NB4 (cell line): Measurements from ENCODE around the gene MBTPS2.

ENCODE experiments used
- DNase-seq: peaks from one replicate; pipeline ENCODE4 v3.0.0; 2010; ENCODE audit warnings: low read depth
- H3K4me3 ChIP-seq: one replicate; pipeline ENCODE4 v1.5.1; 2011; ENCODE audit warnings: mild to moderate bottlenecking, low read depth, low read length, moderate library complexity
- MYC ChIP-seq: IDR thresholded peaks from 2 replicates; pipeline ENCODE4 v1.6.1; 2011; ENCODE audit warnings: low read depth, low read length
- POLR2A ChIP-seq: IDR thresholded peaks from 2 replicates; pipeline ENCODE4 v1.6.1; 2011; ENCODE audit warnings: mild to moderate bottlenecking; ENCODE audit not compliant: insufficient read length; ENCODE audit errors: extremely low read depth
- TF ChIP-seq, protein P1 (sequence below): IDR thresholded peaks from 2 replicates; pipeline ENCODE4 v1.6.1; 2011; ENCODE audit warnings: low read depth, low read length
- TF ChIP-seq, protein P2 (sequence below): IDR thresholded peaks from one replicate; pipeline ENCODE4 v1.5.1; 2012; ENCODE audit warnings: low read depth, low read length

Gene MBTPS2

DNA sequence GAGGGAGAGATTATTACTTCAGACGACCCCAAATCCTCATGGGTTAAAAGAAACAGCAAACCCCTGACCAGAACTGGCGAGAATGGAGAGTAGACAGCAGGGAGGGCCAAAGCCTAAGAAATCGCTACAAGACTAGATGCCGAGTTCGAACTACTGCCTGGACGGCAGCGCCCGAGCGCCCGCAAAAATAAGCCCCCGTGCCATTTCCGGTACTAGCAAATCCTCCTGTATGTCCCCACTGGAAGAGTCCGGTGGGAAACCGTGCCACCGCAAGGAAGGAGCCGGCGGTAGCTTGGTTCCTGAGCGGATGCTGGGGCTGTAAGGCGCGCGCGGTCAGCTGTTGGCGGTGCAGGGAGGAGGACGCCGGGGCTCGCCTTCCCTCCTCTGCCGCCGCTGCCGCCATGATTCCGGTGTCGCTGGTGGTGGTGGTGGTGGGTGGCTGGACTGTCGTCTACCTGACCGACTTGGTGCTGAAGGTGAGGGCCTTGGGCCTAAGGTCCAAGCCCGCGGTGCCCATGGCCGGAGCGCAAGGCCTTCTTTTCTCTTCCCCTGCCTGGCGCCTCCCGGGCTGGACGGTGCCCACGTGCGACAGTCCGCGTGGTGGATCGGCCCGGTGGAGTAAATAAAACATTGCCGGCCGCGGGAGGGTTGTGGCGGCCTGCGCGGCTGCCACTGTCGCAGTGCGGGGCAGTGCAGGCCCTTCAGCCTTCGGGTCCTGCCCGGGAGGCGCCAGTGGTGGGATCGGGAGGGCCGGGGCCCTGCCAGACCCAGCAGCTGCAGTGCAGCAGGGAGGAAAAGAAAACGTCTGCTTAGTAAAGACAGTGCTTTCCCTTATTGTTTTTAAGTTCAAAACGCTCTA is at the start of gene MBTPS2:
Gene MBTPS2, plus strand, starts transcription at position 284 of the 859 bp plus-strand sequence. Its CDS starts 118 bp downstream, at position 402.
- TF ChIP-seq, protein P1, sequence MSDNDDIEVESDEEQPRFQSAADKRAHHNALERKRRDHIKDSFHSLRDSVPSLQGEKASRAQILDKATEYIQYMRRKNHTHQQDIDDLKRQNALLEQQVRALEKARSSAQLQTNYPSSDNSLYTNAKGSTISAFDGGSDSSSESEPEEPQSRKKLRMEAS, result peak; percentile 36
- TF ChIP-seq, protein P2, sequence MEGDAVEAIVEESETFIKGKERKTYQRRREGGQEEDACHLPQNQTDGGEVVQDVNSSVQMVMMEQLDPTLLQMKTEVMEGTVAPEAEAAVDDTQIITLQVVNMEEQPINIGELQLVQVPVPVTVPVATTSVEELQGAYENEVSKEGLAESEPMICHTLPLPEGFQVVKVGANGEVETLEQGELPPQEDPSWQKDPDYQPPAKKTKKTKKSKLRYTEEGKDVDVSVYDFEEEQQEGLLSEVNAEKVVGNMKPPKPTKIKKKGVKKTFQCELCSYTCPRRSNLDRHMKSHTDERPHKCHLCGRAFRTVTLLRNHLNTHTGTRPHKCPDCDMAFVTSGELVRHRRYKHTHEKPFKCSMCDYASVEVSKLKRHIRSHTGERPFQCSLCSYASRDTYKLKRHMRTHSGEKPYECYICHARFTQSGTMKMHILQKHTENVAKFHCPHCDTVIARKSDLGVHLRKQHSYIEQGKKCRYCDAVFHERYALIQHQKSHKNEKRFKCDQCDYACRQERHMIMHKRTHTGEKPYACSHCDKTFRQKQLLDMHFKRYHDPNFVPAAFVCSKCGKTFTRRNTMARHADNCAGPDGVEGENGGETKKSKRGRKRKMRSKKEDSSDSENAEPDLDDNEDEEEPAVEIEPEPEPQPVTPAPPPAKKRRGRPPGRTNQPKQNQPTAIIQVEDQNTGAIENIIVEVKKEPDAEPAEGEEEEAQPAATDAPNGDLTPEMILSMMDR, result peak; percentile 19
- TF ChIP-seq POLR2A, result peak; percentile 38
- peak; percentile 52; the same call in 1 of the 2 replicates for TF ChIP-seq MYC
- peak within 1 kb of the TSS; percentile 87 for H3K4me3 ChIP-seq
- peak; percentile 92 for DNase-seq

DNA sequence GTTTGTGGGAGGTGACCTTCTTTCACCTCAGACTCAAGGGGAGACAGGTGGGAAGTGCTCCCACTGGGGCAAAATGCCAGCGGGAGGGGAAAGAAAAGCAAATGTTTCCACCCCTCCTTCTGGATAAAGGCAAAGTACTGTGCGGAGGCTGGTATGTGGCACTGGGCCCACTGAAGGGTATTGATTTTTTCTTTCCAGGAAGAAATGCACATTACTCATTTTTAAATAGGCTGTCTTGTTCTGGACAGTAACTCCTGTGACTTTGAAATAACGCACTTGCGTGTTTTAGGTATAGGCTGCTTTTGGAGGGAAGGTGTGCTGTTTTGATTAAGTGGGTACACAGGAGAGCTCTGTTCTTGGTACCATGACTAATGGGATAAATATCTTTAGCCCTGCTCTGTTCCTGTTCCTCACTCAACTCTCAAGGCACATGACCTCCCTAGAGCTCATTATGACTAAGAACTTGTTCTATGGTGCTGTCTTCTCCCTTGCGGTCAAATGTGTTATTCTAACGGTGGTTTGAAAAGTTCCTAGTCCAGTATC is 40.7 kb upstream of the MBTPS2 start:
- DNase-seq, result no peak
- TF ChIP-seq, protein P1, result no peak
- TF ChIP-seq, protein P2, result no peak
- TF ChIP-seq POLR2A (no peak), MYC (no peak)
- no peak overlapping the region for H3K4me3 ChIP-seq

DNA sequence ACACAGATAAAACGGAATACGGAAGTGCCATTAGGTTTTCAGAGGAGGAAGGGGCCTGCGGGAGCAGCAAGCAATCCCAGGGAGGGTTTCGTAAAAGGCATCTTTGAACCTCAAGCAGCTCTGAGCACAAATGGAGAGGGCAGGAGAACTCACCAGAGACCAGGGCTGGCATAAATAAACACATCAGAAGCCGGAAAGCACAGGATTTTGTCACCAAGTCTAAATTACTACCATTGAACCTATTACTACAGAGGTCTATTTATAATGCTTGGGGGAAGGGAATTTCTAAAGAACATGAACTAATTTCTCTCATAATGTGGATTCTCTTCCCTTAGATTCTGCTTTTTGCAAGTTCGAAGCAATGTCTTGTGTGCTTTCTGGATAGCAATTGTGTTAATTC is 39.6 kb upstream of the MBTPS2 start:
- no peak overlapping the region for H3K4me3 ChIP-seq
- DNase-seq, result no peak
- TF ChIP-seq, protein P1, result no peak
- TF ChIP-seq POLR2A (no peak), MYC (no peak)
- TF ChIP-seq, protein P2, result no peak

DNA sequence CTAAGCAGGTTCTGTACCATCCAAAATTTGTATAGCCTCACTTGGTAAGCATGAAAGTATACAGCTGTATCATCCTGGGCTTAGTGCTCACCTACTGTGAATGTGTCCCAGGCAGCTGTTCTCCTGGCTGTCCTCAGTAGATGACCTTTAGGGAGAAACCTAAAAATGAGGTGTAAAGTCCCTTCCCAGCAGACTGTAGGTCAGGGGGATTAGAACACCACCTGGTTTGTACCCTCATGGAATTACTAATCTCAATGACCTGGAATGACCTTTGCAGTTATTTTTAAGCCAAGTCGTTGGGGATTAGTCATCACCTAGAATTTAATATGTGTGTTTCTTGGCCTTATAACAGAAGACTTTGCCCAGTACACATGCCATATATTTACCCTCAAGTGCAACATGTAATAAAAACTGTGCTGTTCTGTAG is 39.1 kb upstream of the MBTPS2 start:
- DNase-seq, result no peak
- no peak for TF ChIP-seq MYC
- no peak for TF ChIP-seq POLR2A
- TF ChIP-seq, protein P2, result no peak
- H3K4me3 ChIP-seq, result no peak overlapping the region

DNA sequence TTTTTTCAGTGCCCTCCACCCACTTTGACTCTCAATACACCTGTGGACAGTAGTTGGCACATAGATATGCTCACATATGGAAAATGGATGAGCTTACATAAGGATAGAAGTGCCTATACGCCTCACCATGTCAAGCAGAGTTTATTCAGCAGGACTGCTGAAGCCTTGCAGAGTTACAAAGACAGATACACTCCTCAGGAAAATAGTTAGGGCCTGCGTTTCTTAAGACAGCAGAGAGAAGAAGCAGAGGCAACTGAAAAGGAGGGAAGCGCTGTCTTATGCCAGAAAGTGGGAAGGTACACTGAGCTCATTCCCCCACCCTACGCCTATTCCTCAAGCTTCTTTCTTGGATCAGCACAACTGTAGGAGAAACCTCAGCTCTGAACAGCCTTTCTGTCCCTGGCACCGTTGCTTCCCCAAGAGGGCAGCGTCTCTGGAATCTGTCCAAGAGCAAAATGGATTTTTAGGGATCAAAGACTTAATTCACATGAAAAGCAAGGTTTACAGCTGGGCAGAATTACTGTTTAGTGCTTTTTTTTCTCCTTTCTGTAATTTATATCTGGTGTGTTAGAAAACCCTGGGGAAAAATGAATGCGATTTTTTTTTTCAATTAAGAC is 37.3 kb upstream of the MBTPS2 start:
- DNase-seq, result no peak
- TF ChIP-seq, protein P1, result no peak
- no peak for TF ChIP-seq POLR2A
- no peak for TF ChIP-seq MYC
- no peak overlapping the region for H3K4me3 ChIP-seq

DNA sequence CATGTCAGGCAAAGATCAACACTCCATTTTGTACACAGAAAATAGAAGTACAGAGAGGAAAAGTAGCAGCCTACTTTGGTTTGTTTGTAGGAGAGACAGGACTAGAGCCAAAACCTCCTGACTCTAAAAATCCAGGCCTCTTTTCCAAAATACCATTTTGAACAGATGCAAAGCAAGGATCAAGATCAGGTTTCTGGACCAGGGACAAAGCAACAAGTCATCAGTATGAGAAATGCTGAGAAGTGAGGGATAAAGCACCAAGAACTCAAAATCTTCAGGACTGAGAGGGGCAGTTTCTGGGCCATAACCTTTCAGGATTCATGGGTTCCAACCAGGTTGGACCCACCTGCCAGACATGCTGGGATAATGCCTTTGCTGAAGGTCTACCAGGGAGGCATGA is 36.6 kb upstream of the MBTPS2 start:
- H3K4me3 ChIP-seq, result no peak overlapping the region
- DNase-seq, result no peak
- TF ChIP-seq MYC (no peak), POLR2A (no peak)
- TF ChIP-seq, protein P1, result no peak
- TF ChIP-seq, protein P2, result no peak
